Neuronal stem cell (in vitro differentiated cells): Measurements from ENCODE around the gene MACROD2.

ENCODE experiments used
- DNase-seq: peaks from one replicate; pipeline ENCODE4 v3.0.0-alpha.2; 2013; ENCODE audit warnings: low spot score
- H2AFZ ChIP-seq: one replicate; pipeline ENCODE4 v1.6.1; 2013; ENCODE audit warnings: mild to moderate bottlenecking, low read length, inconsistent platforms
- H2AK5ac ChIP-seq: 2 replicates; pipeline ENCODE4 v1.6.1; 2013; ENCODE audit warnings: low read depth, mild to moderate bottlenecking, inconsistent platforms, low read length, moderate library complexity, mixed read lengths
- H2BK120ac ChIP-seq: 2 replicates; pipeline ENCODE4 v1.6.1; 2013; ENCODE audit warnings: low read depth, mild to moderate bottlenecking, inconsistent platforms, low read length, moderate library complexity, mixed read lengths
- H2BK12ac ChIP-seq: one replicate; pipeline ENCODE4 v1.6.1; 2013; ENCODE audit warnings: low read length, inconsistent platforms
- H2BK15ac ChIP-seq: 2 replicates; pipeline ENCODE4 v1.6.1; 2013; ENCODE audit warnings: mild to moderate bottlenecking, low read length, inconsistent platforms, mixed read lengths
- H2BK5ac ChIP-seq: one replicate; pipeline ENCODE4 v1.6.1; 2013; ENCODE audit warnings: inconsistent platforms, mild to moderate bottlenecking, low read length, moderate library complexity
- H3K14ac ChIP-seq: one replicate; pipeline ENCODE4 v1.6.1; 2013; ENCODE audit warnings: low read length, inconsistent platforms
- H3K18ac ChIP-seq: 2 replicates; pipeline ENCODE4 v1.6.1; 2013; ENCODE audit warnings: low read length, inconsistent platforms
- H3K23ac ChIP-seq: 2 replicates; pipeline ENCODE4 v1.6.1; 2013; ENCODE audit warnings: low read depth, mild to moderate bottlenecking, mixed read lengths, low read length, inconsistent platforms; ENCODE audit not compliant: poor library complexity
- H3K27ac ChIP-seq: replicated peaks from 3 replicates; pipeline ENCODE4 v1.5.1; 2013; ENCODE audit warnings: low read length, inconsistent platforms
- H3K27me3 ChIP-seq, 3 experiments: 2 replicates each; pipeline ENCODE4 v1.6.1; 2013; ENCODE audit warnings: low read length in 3 of 3, mild to moderate bottlenecking in 2 of 3, inconsistent platforms in 1 of 3, low read depth in 1 of 3, mixed read lengths in 1 of 3, moderate library complexity in 1 of 3; ENCODE audit not compliant: control insufficient read depth in 3 of 3, insufficient read depth in 3 of 3
- H3K36me3 ChIP-seq, 2 donors: replicated peaks in 1 of 2; 2 replicates each; pipeline ENCODE4 v1.6.1; 2013; ENCODE audit warnings: low read length in 2 of 2; ENCODE audit not compliant: control insufficient read depth in 2 of 2, insufficient read depth in 2 of 2
- H3K4ac ChIP-seq: 2 replicates; pipeline ENCODE4 v1.6.1; 2013; ENCODE audit warnings: inconsistent platforms, mild to moderate bottlenecking, low read length, moderate library complexity
- H3K4me1 ChIP-seq, 2 donors: 1 replicate in 1 of 2; 2 replicates in 1 of 2; pipeline ENCODE4 v1.6.1; 2013; ENCODE audit warnings: low read length in 2 of 2, low read depth in 1 of 2; ENCODE audit not compliant: control insufficient read depth in 2 of 2, insufficient read depth in 1 of 2
- H3K4me2 ChIP-seq: one replicate; pipeline ENCODE4 v1.6.1; 2013; ENCODE audit warnings: mild to moderate bottlenecking, low read length, inconsistent platforms; ENCODE audit not compliant: insufficient read depth, poor library complexity, severe bottlenecking
- H3K4me3 ChIP-seq, 2 donors: 2 replicates each; pipeline ENCODE4 v1.5.1; 2013; ENCODE audit warnings: low read length in 2 of 2, mild to moderate bottlenecking in 2 of 2, inconsistent platforms in 1 of 2, moderate library complexity in 1 of 2
- H3K79me1 ChIP-seq: one replicate; pipeline ENCODE4 v1.6.1; 2013; ENCODE audit warnings: low read depth, mild to moderate bottlenecking, inconsistent platforms, low read length, moderate library complexity
- H3K9ac ChIP-seq: one replicate; pipeline ENCODE4 v1.6.1; 2013; ENCODE audit warnings: mild to moderate bottlenecking, low read depth, low read length, inconsistent platforms; ENCODE audit not compliant: poor library complexity
- H3K9me3 ChIP-seq, 2 donors: replicated peaks in 1 of 2; 2 replicates each; pipeline versions ENCODE3 to v1.6.1; 2013; ENCODE audit warnings: low read length in 2 of 2, mild to moderate bottlenecking in 2 of 2, inconsistent platforms in 1 of 2, low read depth in 1 of 2, mixed read lengths in 1 of 2, moderate library complexity in 1 of 2; ENCODE audit not compliant: control insufficient read depth in 2 of 2, insufficient read depth in 1 of 2
- H4K8ac ChIP-seq: one replicate; pipeline ENCODE4 v1.6.1; 2013; ENCODE audit warnings: low read depth, mild to moderate bottlenecking, inconsistent platforms, low read length, moderate library complexity
- H4K91ac ChIP-seq: one replicate; pipeline ENCODE4 v1.6.1; 2013; ENCODE audit warnings: low read length, low read depth, mild to moderate bottlenecking, inconsistent platforms; ENCODE audit not compliant: poor library complexity
- WGBS, 2 donors: extraction: QIAGEN DNeasy Blood & Tissue Kit; methylation state at CpG; one replicate each; pipeline ENCODE4 v1.1.7; 2013; ENCODE audit warnings: missing lambda C conversion rate in 2 of 2, mixed read lengths in 1 of 2; ENCODE audit not compliant: insufficient read length in 2 of 2, insufficient replicate concordance in 1 of 2; ENCODE audit errors: extremely low coverage in 2 of 2; 5-methylcytosine and 5-hydroxymethylcytosine counted together

The MACROD2 gene

GRCh38 chr20:14193885-14194284, 198.6 kb downstream of the MACROD2 start:
- Histone ChIP-seq H2AK5ac (no peak overlapping the region), H4K8ac (no peak overlapping the region), H3K79me1 (no peaks in the 10 kb centered on the region), H3K4me3 (no peak overlapping the region), H3K27me3 (no peaks in the 10 kb centered on the region), H2BK120ac (no peak overlapping the region), H3K9ac (no peak overlapping the region), H2AFZ (no peak overlapping the region), H3K4me1 (peaks cover 0 to 5% of the 10 kb centered on the region in 2 donors), H3K9me3 (no peaks in the 10 kb centered on the region), H3K27ac (no peak overlapping the region), H3K4ac (no peak overlapping the region), H3K18ac (no peak overlapping the region), H4K91ac (no peak overlapping the region), H3K4me2 (no peak overlapping the region), H3K14ac (no peak overlapping the region), H2BK15ac (no peak overlapping the region), H2BK12ac (no peak overlapping the region), H2BK5ac (no peak overlapping the region), H3K23ac (no peak overlapping the region), H3K36me3 (no peaks in the 10 kb centered on the region)
- no peak for DNase-seq
- WGBS, 2 donors, result no CpG with 5 or more reads among the region's 2 CpGs

- Histone ChIP-seq H2BK15ac (no peak overlapping the region), H2BK12ac (no peak overlapping the region), H3K14ac (no peak overlapping the region), H4K91ac (no peak overlapping the region), H4K8ac (no peak overlapping the region), H3K27me3 (no peaks in the 10 kb centered on the region), H3K4me2 (no peak overlapping the region), H3K4me3 (no peak overlapping the region), H2AK5ac (no peak overlapping the region), H3K9ac (no peak overlapping the region), H3K23ac (no peak overlapping the region), H2BK5ac (no peak overlapping the region), H3K79me1 (no peaks in the 10 kb centered on the region), H3K18ac (no peak overlapping the region), H3K4me1 (peaks cover 0 to 9% of the 10 kb centered on the region in 2 donors), H2BK120ac (no peak overlapping the region), H3K36me3 (no peaks in the 10 kb centered on the region), H2AFZ (no peak overlapping the region), H3K27ac (no peak overlapping the region), H3K4ac (no peak overlapping the region), H3K9me3 (no peaks in the 10 kb centered on the region)
- DNase-seq, result no peak
- no CpG with 5 or more reads among the region's 1 CpG for WGBS, 2 donors
These were observed 201.8 kb downstream of the MACROD2 start for GRCh38 chr20:14197097-14197496.

- H3K23ac ChIP-seq, result no peak overlapping the region
These were observed 203.1 kb downstream of the MACROD2 start for GRCh38 chr20:14198416-14198815.

GRCh38 chr20:14199111-14199510, 203.8 kb downstream of the MACROD2 start:
- no CpG with 5 or more reads among the region's 2 CpGs for WGBS, 2 donors
- Histone ChIP-seq H3K4me3 (no peak overlapping the region), H4K8ac (no peak overlapping the region), H3K9ac (no peak overlapping the region), H2BK120ac (no peak overlapping the region), H3K9me3 (peaks cover 0 to 3% of the 10 kb centered on the region in 2 donors), H3K23ac (no peak overlapping the region), H3K27me3 (no peaks in the 10 kb centered on the region), H3K36me3 (no peaks in the 10 kb centered on the region), H2AK5ac (no peak overlapping the region), H2AFZ (no peak overlapping the region), H3K27ac (no peak overlapping the region), H4K91ac (no peak overlapping the region), H3K4me1 (peaks cover 0 to 9% of the 10 kb centered on the region in 2 donors), H2BK5ac (no peak overlapping the region), H3K79me1 (no peaks in the 10 kb centered on the region), H2BK15ac (no peak overlapping the region), H3K18ac (no peak overlapping the region), H2BK12ac (no peak overlapping the region), H3K4me2 (no peak overlapping the region), H3K14ac (no peak overlapping the region), H3K4ac (no peak overlapping the region)
- no peak for DNase-seq

More at GRCh38 chr20:14198416-14198815, 203.1 kb downstream of the MACROD2 start:
- no peaks in the 10 kb centered on the region for H3K27me3 ChIP-seq
- H3K14ac ChIP-seq, result no peak overlapping the region
- no peak overlapping the region for H2AFZ ChIP-seq
- no peak overlapping the region for H3K27ac ChIP-seq
- no peak for DNase-seq
- H3K18ac ChIP-seq, result no peak overlapping the region
- no peaks in the 10 kb centered on the region for H3K36me3 ChIP-seq
- H2BK5ac ChIP-seq, result no peak overlapping the region
- H3K4me2 ChIP-seq, result no peak overlapping the region
- peaks cover 0 to 9% of the 10 kb centered on the region in 2 donors for H3K4me1 ChIP-seq
- H3K79me1 ChIP-seq, result no peaks in the 10 kb centered on the region
- no peak overlapping the region for H4K8ac ChIP-seq
- no peak overlapping the region for H3K4me3 ChIP-seq
- H2AK5ac ChIP-seq, result no peak overlapping the region
- H2BK120ac ChIP-seq, result no peak overlapping the region
- no CpG with 5 or more reads among the region's 3 CpGs for WGBS, 2 donors
- no peak overlapping the region for H2BK15ac ChIP-seq
- no peaks in the 10 kb centered on the region for H3K9me3 ChIP-seq
- H3K4ac ChIP-seq, result no peak overlapping the region
- no peak overlapping the region for H4K91ac ChIP-seq
- H2BK12ac ChIP-seq, result no peak overlapping the region
- H3K9ac ChIP-seq, result no peak overlapping the region
